ENCODE data around the gene RNF215.

The RNF215 gene

GRCh38 chr22:30370641-30371230, 16.5 kb downstream of the RNF215 start:
- no peak overlapping the region for H3K27ac ChIP-seq
- in situ Hi-C loops (cut with HindIII; ENCODE audit: low pct_ligation_motif_present, low sequenced_read_pairs): no loop called here
- H3K27me3 ChIP-seq (replicated peaks): no peaks in the 10 kb centered on the region
- TF ChIP-seq CTCF (IDR thresholded peaks at IDR 0.05; ENCODE audit: low read depth, low read length, missing control alignments): no peak
- H3K4me3 ChIP-seq (ENCODE audit: low read depth, low read length): no peak overlapping the region
- H3K36me3 ChIP-seq (replicated peaks): peaks cover 2% of the 10 kb centered on the region
- DNase-seq: no peak

- Histone ChIP-seq H3K27me3 (replicated peaks) (no peaks in the 10 kb centered on the region), H3K27ac (no peak overlapping the region), H3K4me3 (ENCODE audit: low read depth, low read length) (no peak overlapping the region), H3K36me3 (replicated peaks) (peaks cover 2% of the 10 kb centered on the region)
- TF ChIP-seq CTCF (IDR thresholded peaks at IDR 0.05; ENCODE audit: low read depth, low read length, missing control alignments): no peak
- DNase-seq: no peak
- in situ Hi-C loops (cut with HindIII; ENCODE audit: low pct_ligation_motif_present, low sequenced_read_pairs): no loop called here
Observed at GRCh38 chr22:30368420-30368819, 18.8 kb downstream of the RNF215 start.

- in situ Hi-C loops (cut with HindIII; ENCODE audit: low pct_ligation_motif_present, low sequenced_read_pairs): no loop called here
- no peak overlapping the region for H3K4me3 ChIP-seq (ENCODE audit: low read depth, low read length)
- H3K27me3 ChIP-seq (replicated peaks): no peaks in the 10 kb centered on the region
- DNase-seq: no peak
- TF ChIP-seq CTCF (IDR thresholded peaks at IDR 0.05; ENCODE audit: low read depth, low read length, missing control alignments): no peak
- no peak overlapping the region for H3K27ac ChIP-seq
- peaks cover 2% of the 10 kb centered on the region for H3K36me3 ChIP-seq (replicated peaks)
Observed at GRCh38 chr22:30365891-30366290, 21.3 kb downstream of the RNF215 start.

GRCh38 chr22:30362651-30363281, 24.4 kb downstream of the RNF215 start:
- Histone ChIP-seq H3K4me3 (ENCODE audit: low read depth, low read length) (no peak overlapping the region), H3K27me3 (replicated peaks) (no peaks in the 10 kb centered on the region), H3K27ac (no peak overlapping the region), H3K36me3 (replicated peaks) (peaks cover 2% of the 10 kb centered on the region)
- in situ Hi-C loops (cut with HindIII; ENCODE audit: low pct_ligation_motif_present, low sequenced_read_pairs): no loop called here
- TF ChIP-seq CTCF (IDR thresholded peaks at IDR 0.05; ENCODE audit: low read depth, low read length, missing control alignments): no peak
- no peak for DNase-seq

- H3K27me3 ChIP-seq (replicated peaks): no peaks in the 10 kb centered on the region
- H3K36me3 ChIP-seq (replicated peaks): peaks cover 2% of the 10 kb centered on the region
- H3K4me3 ChIP-seq (ENCODE audit: low read depth, low read length): no peak overlapping the region
- in situ Hi-C loops (cut with HindIII; ENCODE audit: low pct_ligation_motif_present, low sequenced_read_pairs): no loop called here
- H3K27ac ChIP-seq: no peak overlapping the region
- DNase-seq: no peak
- TF ChIP-seq CTCF (IDR thresholded peaks at IDR 0.05; ENCODE audit: low read depth, low read length, missing control alignments): no peak
Observed at GRCh38 chr22:30361916-30362650, 25.1 kb downstream of the RNF215 start.

Data from brain microvascular endothelial cell (primary cell).